ENCODE measurements around the gene TMEFF2. TPM values are rescaled to one million over a fixed set of nuclear protein-coding genes. Genes with fewer than 3 reads are reported as not detected.

The TMEFF2 gene
- total RNA-seq, 1 donor from 2014 or later = not detected

DNA sequence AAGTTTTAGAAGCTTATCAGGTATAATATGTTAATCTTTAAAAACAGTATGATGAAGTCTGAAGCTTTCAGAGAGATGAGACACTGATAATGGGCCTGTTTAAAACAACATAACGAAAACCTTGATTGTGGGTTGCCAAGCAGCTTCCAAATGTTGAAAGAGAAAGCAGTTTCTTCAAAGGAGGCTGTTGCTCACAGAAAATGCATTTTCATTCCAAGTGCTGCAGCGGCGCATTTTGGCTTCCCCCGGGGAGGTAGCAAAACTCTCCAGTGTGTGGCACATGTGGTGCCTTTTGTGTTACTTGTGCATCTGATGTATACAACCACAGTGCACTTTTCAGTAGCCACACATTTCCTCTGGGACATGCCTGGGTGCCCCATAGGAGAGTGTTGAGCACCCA lies 66.1 kb downstream of the TMEFF2 start:
- Histone ChIP-seq H3K4me3 (no peak overlapping the region), H3K9me3 (no peaks in the 10 kb centered on the region), H3K27me3 (no peaks in the 10 kb centered on the region), H3K36me3 (no peaks in the 10 kb centered on the region), H3K4me1 (peaks cover 0 to 9% of the 10 kb centered on the region in 2 donors), H3K27ac (no peak overlapping the region)
- intact Hi-C loops (cut with DNase I) = no loop called here
- DNase-seq (ENCODE audit: low spot score in 2 of 2) = no peak
- TF ChIP-seq, protein P1, sequence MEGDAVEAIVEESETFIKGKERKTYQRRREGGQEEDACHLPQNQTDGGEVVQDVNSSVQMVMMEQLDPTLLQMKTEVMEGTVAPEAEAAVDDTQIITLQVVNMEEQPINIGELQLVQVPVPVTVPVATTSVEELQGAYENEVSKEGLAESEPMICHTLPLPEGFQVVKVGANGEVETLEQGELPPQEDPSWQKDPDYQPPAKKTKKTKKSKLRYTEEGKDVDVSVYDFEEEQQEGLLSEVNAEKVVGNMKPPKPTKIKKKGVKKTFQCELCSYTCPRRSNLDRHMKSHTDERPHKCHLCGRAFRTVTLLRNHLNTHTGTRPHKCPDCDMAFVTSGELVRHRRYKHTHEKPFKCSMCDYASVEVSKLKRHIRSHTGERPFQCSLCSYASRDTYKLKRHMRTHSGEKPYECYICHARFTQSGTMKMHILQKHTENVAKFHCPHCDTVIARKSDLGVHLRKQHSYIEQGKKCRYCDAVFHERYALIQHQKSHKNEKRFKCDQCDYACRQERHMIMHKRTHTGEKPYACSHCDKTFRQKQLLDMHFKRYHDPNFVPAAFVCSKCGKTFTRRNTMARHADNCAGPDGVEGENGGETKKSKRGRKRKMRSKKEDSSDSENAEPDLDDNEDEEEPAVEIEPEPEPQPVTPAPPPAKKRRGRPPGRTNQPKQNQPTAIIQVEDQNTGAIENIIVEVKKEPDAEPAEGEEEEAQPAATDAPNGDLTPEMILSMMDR (IDR thresholded peaks at IDR 0.05) = no peak

DNA sequence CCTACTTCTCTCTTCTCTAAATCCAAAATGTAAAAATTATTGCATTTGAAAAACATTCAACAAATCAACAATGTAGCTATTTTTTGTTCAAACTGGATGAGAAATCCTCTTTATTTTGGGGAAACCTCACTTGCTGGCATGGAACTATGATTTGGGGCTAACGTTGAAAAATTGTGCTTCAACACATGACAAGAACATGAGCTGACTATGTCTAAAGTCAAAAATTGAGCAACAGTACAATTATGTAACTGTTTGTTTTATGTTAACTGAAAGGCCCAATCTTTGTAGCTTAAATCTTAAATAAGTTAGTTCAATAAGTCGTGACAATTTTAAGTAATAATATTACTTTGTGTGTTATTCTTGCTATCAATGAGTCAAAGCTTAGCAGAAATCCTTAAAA lies 67.3 kb downstream of the TMEFF2 start:
- TF ChIP-seq, protein P1 (IDR thresholded peaks at IDR 0.05) = no peak
- no peak overlapping the region for H3K4me3 ChIP-seq
- intact Hi-C loops (cut with DNase I) = no loop called here
- no peak overlapping the region for H3K27ac ChIP-seq
- no peaks in the 10 kb centered on the region for H3K36me3 ChIP-seq
- H3K27me3 ChIP-seq = no peaks in the 10 kb centered on the region
- no peak for DNase-seq (ENCODE audit: low spot score in 2 of 2)
- peaks cover 0 to 9% of the 10 kb centered on the region in 2 donors for H3K4me1 ChIP-seq
- H3K9me3 ChIP-seq = no peaks in the 10 kb centered on the region

DNA sequence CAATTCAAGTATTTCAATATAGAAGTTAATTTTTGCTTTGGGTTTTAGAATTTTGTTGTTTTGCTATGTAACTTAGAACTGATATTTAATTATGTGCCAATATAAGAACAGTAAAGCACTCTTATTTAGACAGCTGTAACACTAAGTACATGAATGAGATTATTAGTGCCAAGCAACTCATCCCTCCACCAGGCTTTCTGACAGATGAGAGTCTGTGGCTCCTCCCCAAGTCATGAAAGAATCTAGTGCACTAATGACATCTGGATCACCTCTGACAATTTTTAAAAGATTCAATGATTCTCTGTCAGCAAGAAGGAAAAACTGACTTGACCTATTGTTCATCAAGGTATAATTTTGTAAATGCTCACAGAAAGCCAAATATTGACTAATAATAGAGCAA lies 67.8 kb downstream of the TMEFF2 start:
- Histone ChIP-seq H3K27me3 (no peaks in the 10 kb centered on the region), H3K4me1 (peaks cover 0 to 9% of the 10 kb centered on the region in 2 donors), H3K4me3 (no peak overlapping the region), H3K27ac (no peak overlapping the region), H3K36me3 (no peaks in the 10 kb centered on the region), H3K9me3 (no peaks in the 10 kb centered on the region)
- DNase-seq (ENCODE audit: low spot score in 2 of 2) = no peak
- TF ChIP-seq, protein P1 (IDR thresholded peaks at IDR 0.05) = no peak
- intact Hi-C loops (cut with DNase I) = no loop called here

DNA sequence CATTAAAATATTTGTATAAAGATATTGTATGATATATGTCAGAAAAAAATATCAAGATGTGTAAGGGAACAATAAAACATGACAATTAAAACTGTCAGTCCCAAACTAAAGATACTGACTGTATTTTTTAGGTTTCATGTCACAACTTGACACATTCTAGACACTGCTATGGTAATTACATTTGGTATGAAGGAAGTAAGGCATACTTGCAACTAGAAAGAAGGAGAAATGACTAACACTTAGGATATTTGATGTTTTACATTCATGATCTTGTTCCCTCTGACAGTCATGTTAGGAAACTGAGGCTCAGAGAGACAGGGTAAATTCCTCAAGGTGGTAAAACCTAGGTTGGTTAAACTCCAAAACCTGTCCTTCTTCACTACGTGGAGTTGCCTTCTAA lies 68.3 kb downstream of the TMEFF2 start:
- Histone ChIP-seq H3K4me3 (no peak overlapping the region), H3K9me3 (no peaks in the 10 kb centered on the region), H3K27ac (no peak overlapping the region), H3K27me3 (no peaks in the 10 kb centered on the region), H3K36me3 (no peaks in the 10 kb centered on the region), H3K4me1 (peaks cover 0 to 9% of the 10 kb centered on the region in 2 donors)
- TF ChIP-seq, protein P1 (IDR thresholded peaks at IDR 0.05) = no peak
- intact Hi-C loops (cut with DNase I) = no loop called here
- DNase-seq (ENCODE audit: low spot score in 2 of 2) = no peak

DNA sequence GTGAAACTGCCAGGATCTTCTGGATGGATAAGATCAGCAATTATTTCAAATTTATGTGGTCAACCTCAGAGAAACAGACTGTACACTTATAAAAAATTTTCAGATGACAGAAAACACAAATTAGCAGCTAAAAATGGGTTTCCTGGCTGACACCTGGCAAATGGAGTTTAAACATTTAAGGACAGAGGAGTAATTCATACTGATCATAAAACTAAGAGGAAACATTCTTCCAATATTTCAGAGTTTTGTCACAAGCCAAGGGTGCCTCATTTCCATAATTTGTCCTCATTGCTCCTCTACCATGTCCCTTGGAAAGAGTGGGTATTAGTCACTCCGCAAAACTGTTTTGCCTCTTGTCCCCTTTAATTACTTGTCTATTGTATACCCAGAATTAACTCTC lies 70.2 kb downstream of the TMEFF2 start:
- no peaks in the 10 kb centered on the region for H3K27me3 ChIP-seq
- no peak overlapping the region for H3K27ac ChIP-seq
- TF ChIP-seq, protein P1 (IDR thresholded peaks at IDR 0.05) = no peak
- H3K4me3 ChIP-seq = no peak overlapping the region
- intact Hi-C loops (cut with DNase I) = no loop called here
- H3K36me3 ChIP-seq = no peaks in the 10 kb centered on the region
- no peak for DNase-seq (ENCODE audit: low spot score in 2 of 2)
- H3K9me3 ChIP-seq = no peaks in the 10 kb centered on the region
- peaks cover 0 to 9% of the 10 kb centered on the region in 2 donors for H3K4me1 ChIP-seq

DNA sequence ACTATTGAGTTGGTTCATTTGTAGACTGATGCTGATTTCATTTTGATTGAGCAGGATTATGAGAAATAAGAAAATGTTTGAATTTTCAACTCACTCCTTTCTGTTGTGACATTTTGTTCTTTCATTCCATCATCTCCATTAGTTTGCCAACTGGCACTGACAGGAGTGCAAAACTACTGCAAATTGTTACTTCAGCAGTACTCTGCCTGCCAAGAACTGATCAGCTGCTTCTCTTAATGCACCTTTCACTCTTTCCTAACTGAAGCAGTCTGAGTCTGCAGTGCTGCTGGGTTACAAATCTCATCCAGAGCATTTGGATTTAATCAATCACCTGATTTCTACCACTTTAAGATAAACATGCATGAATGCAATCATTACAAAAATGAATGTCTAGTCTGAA lies 70.9 kb downstream of the TMEFF2 start:
- H3K4me3 ChIP-seq = no peak overlapping the region
- no peaks in the 10 kb centered on the region for H3K9me3 ChIP-seq
- H3K27ac ChIP-seq = no peak overlapping the region
- TF ChIP-seq, protein P1 (IDR thresholded peaks at IDR 0.05) = no peak
- H3K27me3 ChIP-seq = no peaks in the 10 kb centered on the region
- peaks cover 0 to 9% of the 10 kb centered on the region in 2 donors for H3K4me1 ChIP-seq
- intact Hi-C loops (cut with DNase I) = no loop called here
- no peaks in the 10 kb centered on the region for H3K36me3 ChIP-seq
- peak in 1 of 2 donors; percentile 63 for DNase-seq (ENCODE audit: low spot score in 2 of 2)
